ENCODE data around the gene ZNF862. TPM values are rescaled to one million over a fixed set of nuclear protein-coding genes. Genes with fewer than 3 reads are reported as not detected.
A peak's percentile ranks its signal among the peaks of the same experiment; 100 is the strongest.

Gene ZNF862
- 14.6 and 16.4 TPM in 2 replicates for total RNA-seq

DNA sequence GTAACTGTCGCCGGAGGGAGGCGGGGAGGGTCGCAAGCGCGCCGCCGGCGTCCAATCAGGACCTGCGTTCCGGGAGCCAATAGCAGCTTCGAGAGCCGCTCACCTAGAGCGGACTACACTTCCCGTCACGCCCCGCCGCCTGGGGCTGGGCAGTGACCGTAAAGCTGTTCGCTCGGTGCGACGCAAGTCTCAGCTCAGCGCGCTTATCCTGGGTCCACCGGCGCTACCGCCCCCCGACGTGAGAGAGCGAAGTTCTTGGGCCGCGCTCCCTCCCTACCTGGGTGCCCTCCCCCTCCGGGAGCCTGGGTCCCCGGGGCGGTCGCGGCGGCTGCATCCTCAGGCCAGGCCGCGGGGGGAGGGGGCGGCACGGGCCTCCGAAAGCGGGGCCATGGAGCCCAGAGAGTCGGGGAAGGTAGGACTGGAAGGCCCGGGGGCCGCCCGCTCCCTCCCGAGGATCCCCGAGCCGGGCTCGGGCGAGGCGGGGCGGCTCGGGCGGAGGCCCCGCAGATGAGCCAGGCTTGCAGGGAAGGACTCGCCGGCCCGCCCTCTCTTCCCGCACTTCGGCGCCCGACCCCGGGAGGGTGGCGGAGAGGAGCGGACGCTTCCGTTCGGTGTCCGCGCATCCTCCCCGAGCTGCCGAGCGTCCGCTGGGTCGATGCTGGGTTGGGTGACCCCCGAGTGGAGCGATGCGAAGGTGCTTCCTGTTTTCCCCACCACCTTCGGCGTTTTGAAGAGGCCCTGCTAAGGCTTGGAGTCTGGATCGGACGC lies at the start of gene ZNF862:
Gene ZNF862, plus strand, starts transcription at position 152 of the 768 bp plus-strand sequence. Its CDS starts 237 bp downstream, at position 389.
- Mint-ChIP-seq H3K4me1 (ENCODE audit: low read depth) (peaks cover 21% of the 10 kb centered on the region), H3K36me3 (ENCODE audit: low read depth) (peaks cover 3% of the 10 kb centered on the region), H3K9me3 (no peaks in the 10 kb centered on the region), H3K27ac (peak within 1 kb of the TSS; percentile 56), H3K27me3 (ENCODE audit: low read depth) (peaks cover 11% of the 10 kb centered on the region), H3K4me3 (ENCODE audit: low read depth) (peak within 1 kb of the TSS; percentile 88)
- peak; percentile 95 for DNase-seq (ENCODE audit: low spot score)
- intact Hi-C loops (cut with micrococcal nuclease): loop anchor here (1.0 to 5.0 kb wide), 5 partner anchors 35 to 1219 kb away; partner anchors contain the start of genes ATP6V0E2, CDK5, SLC4A2 and ZNF467

GRCh38 chr7:149789101-149789500 lies 49.1 kb upstream of the ZNF862 start:
- H3K4me1 Mint-ChIP-seq (ENCODE audit: low read depth): peaks cover 2% of the 10 kb centered on the region
- no peak overlapping the region for H3K27ac Mint-ChIP-seq
- no peaks in the 10 kb centered on the region for H3K9me3 Mint-ChIP-seq
- intact Hi-C loops (cut with micrococcal nuclease): no loop called here
- no peaks in the 10 kb centered on the region for H3K36me3 Mint-ChIP-seq (ENCODE audit: low read depth)
- H3K4me3 Mint-ChIP-seq (ENCODE audit: low read depth): no peak overlapping the region
- DNase-seq (ENCODE audit: low spot score): no peak
- H3K27me3 Mint-ChIP-seq (ENCODE audit: low read depth): peaks cover 16% of the 10 kb centered on the region

DNA sequence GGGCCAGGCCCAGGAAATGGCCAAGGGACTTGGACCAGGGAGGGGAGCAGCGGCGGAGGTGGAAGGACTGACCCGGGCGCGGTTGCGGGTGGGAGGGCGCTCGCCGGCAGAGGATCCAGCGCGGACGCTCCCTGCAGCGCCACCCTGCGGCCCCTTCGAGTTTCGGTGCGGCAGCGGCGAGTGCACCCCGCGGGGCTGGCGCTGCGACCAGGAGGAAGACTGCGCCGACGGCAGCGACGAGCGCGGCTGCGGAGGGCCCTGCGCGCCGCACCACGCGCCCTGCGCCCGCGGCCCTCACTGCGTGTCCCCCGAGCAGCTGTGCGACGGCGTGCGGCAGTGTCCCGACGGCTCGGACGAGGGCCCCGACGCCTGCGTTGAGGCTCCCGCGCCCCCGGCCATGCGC lies 48.0 kb upstream of the ZNF862 start:
- Mint-ChIP-seq H3K9me3 (no peaks in the 10 kb centered on the region), H3K4me1 (ENCODE audit: low read depth) (peaks cover 2% of the 10 kb centered on the region), H3K27ac (no peak overlapping the region), H3K4me3 (ENCODE audit: low read depth) (no peak overlapping the region), H3K36me3 (ENCODE audit: low read depth) (no peaks in the 10 kb centered on the region), H3K27me3 (ENCODE audit: low read depth) (peaks cover 16% of the 10 kb centered on the region)
- intact Hi-C loops (cut with micrococcal nuclease): no loop called here
- DNase-seq (ENCODE audit: low spot score): peak; percentile 35

DNA sequence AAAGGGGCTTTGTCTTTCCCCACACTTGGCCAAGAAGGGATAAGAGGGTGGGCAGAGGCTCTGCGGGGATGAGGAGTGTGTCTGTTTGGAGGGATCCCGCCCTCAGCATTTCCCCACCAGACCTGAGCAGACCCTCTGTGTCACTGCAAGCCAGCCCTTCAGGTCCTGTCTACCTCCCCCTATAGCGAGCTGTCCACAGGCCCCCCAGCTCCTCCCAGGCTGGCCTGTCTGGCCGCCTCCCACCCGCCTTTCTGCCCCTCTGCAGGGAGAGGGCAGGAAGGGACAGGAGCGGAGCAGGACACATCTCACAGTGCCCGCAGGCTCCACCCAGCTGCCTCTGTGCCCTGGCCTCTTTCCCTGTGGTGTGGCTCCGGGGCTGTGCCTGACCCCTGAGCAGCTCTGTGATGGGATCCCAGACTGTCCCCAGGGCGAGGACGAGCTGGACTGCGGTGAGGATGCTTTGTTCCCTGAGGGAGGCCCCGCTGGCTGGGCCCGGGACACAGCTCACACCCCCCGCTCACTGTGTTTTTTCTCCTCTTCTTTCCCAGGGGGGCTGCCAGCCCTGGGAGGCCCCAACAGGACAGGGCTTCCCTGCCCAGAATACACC lies 47.3 kb upstream of the ZNF862 start:
- H3K9me3 Mint-ChIP-seq: no peaks in the 10 kb centered on the region
- H3K4me1 Mint-ChIP-seq (ENCODE audit: low read depth): peaks cover 2% of the 10 kb centered on the region
- H3K27me3 Mint-ChIP-seq (ENCODE audit: low read depth): peaks cover 16% of the 10 kb centered on the region
- H3K4me3 Mint-ChIP-seq (ENCODE audit: low read depth): no peak overlapping the region
- intact Hi-C loops (cut with micrococcal nuclease): no loop called here
- no peak overlapping the region for H3K27ac Mint-ChIP-seq
- no peaks in the 10 kb centered on the region for H3K36me3 Mint-ChIP-seq (ENCODE audit: low read depth)
- no peak for DNase-seq (ENCODE audit: low spot score)

DNA sequence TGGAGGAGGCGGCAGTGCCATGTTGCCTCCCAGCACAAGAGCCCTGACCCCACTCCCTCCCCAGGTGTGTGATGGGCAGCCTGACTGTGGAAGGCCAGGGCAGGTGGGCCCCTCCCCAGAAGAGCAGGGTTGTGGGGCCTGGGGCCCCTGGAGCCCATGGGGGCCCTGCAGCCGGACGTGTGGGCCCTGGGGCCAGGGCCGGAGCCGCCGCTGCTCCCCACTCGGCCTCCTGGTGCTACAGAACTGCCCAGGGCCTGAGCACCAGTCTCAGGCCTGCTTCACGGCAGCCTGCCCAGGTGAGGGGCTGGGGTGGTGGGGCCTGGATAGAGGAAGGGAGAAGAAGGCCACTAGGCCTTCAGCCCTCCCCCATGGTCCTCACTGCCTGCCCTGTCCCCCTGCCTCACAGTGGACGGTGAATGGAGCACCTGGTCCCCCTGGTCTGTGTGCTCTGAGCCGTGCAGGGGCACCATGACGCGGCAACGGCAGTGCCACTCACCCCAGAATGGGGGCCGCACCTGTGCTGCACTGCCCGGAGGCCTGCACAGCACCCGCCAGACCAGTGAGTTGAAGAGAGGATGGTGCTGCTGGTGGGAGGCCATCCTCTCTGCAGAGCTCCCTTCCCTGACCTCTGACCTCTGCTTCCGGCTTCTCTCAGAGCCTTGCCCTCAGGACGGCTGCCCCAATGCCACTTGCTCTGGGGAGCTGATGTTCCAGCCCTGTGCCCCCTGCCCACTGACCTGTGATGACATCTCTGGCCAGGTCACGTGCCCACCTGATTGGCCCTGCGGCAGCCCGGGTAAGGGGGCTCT lies 46.6 kb upstream of the ZNF862 start:
- no peak for DNase-seq (ENCODE audit: low spot score)
- Mint-ChIP-seq H3K4me3 (ENCODE audit: low read depth) (no peak overlapping the region), H3K27ac (no peak overlapping the region), H3K9me3 (no peaks in the 10 kb centered on the region), H3K36me3 (ENCODE audit: low read depth) (no peaks in the 10 kb centered on the region), H3K4me1 (ENCODE audit: low read depth) (peaks cover 2% of the 10 kb centered on the region), H3K27me3 (ENCODE audit: low read depth) (peaks cover 16% of the 10 kb centered on the region)
- intact Hi-C loops (cut with micrococcal nuclease): no loop called here

DNA sequence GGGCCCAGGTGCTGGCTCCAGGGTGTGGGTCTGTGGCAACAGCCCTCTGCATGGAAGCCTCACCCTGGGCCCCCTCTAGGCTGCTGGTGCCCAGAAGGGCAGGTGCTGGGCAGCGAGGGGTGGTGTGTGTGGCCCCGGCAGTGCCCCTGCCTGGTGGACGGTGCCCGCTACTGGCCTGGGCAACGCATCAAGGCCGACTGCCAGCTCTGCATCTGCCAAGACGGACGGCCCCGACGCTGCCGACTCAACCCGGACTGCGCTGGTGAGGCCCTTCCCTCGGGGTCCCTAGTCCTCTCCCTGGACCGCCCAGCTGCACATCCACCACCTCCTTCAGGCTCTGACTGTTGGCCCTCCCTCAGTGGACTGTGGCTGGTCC lies 46.0 kb upstream of the ZNF862 start:
- Mint-ChIP-seq H3K36me3 (ENCODE audit: low read depth) (no peaks in the 10 kb centered on the region), H3K9me3 (no peaks in the 10 kb centered on the region), H3K27me3 (ENCODE audit: low read depth) (peaks cover 16% of the 10 kb centered on the region), H3K4me3 (ENCODE audit: low read depth) (no peak overlapping the region), H3K27ac (no peak overlapping the region), H3K4me1 (ENCODE audit: low read depth) (peaks cover 2% of the 10 kb centered on the region)
- intact Hi-C loops (cut with micrococcal nuclease): no loop called here
- no peak for DNase-seq (ENCODE audit: low spot score)

DNA sequence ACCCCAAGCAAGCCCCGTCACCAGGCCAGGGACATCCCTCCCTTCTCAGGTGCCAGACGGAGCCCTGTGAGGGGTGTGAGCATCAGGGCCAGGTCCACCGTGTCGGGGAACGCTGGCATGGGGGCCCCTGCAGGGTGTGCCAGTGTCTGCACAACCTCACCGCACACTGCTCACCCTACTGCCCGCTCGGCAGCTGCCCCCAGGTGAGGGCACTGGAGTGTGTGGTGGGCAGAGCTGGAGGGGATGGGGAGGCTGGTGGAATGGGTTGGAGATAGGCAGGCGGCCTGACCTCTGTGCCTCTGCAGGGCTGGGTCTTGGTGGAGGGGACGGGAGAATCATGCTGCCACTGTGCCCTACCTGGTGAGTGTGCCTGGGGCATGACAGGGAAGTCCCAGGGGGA lies 44.9 kb upstream of the ZNF862 start:
- intact Hi-C loops (cut with micrococcal nuclease): no loop called here
- no peak overlapping the region for H3K27ac Mint-ChIP-seq
- peaks cover 15% of the 10 kb centered on the region for H3K27me3 Mint-ChIP-seq (ENCODE audit: low read depth)
- no peak overlapping the region for H3K4me3 Mint-ChIP-seq (ENCODE audit: low read depth)
- no peaks in the 10 kb centered on the region for H3K9me3 Mint-ChIP-seq
- peaks cover 2% of the 10 kb centered on the region for H3K4me1 Mint-ChIP-seq (ENCODE audit: low read depth)
- DNase-seq (ENCODE audit: low spot score): no peak
- H3K36me3 Mint-ChIP-seq (ENCODE audit: low read depth): no peaks in the 10 kb centered on the region

- Mint-ChIP-seq H3K36me3 (ENCODE audit: low read depth) (no peaks in the 10 kb centered on the region), H3K9me3 (no peaks in the 10 kb centered on the region), H3K4me1 (ENCODE audit: low read depth) (peaks cover 2% of the 10 kb centered on the region), H3K27ac (no peak overlapping the region), H3K27me3 (ENCODE audit: low read depth) (peaks cover 6% of the 10 kb centered on the region), H3K4me3 (ENCODE audit: low read depth) (no peak overlapping the region)
- DNase-seq (ENCODE audit: low spot score): no peak
- intact Hi-C loops (cut with micrococcal nuclease): no loop called here
Measured at GRCh38 chr7:149794661-149795060, 43.5 kb upstream of the ZNF862 start.

DNA sequence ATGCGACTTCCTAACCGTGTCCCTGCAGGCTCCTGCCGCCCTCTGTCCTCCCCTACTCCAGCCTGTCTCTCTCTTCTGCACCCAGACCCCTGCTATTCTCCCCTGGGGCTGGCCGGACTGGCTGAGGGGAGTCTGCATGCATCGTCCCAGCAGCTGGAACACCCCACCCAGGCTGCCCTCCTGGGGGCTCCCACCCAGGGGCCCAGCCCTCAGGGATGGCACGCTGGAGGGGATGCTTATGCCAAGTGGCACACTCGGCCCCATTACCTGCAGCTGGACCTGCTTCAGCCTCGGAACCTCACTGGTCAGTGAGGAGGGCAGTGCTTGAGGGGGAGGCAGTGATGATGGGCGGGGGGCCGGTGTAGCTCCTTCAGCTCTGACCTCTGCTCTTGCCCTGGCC lies 43.0 kb upstream of the ZNF862 start:
- Mint-ChIP-seq H3K4me1 (ENCODE audit: low read depth) (no peaks in the 10 kb centered on the region), H3K9me3 (no peaks in the 10 kb centered on the region), H3K27me3 (ENCODE audit: low read depth) (peaks cover 1% of the 10 kb centered on the region), H3K36me3 (ENCODE audit: low read depth) (no peaks in the 10 kb centered on the region), H3K27ac (no peak overlapping the region), H3K4me3 (ENCODE audit: low read depth) (no peak overlapping the region)
- DNase-seq (ENCODE audit: low spot score): no peak
- intact Hi-C loops (cut with micrococcal nuclease): no loop called here

- H3K4me1 Mint-ChIP-seq (ENCODE audit: low read depth): no peaks in the 10 kb centered on the region
- no peak overlapping the region for H3K4me3 Mint-ChIP-seq (ENCODE audit: low read depth)
- intact Hi-C loops (cut with micrococcal nuclease): no loop called here
- no peaks in the 10 kb centered on the region for H3K36me3 Mint-ChIP-seq (ENCODE audit: low read depth)
- H3K27me3 Mint-ChIP-seq (ENCODE audit: low read depth): peaks cover 1% of the 10 kb centered on the region
- DNase-seq (ENCODE audit: low spot score): no peak
- no peak overlapping the region for H3K27ac Mint-ChIP-seq
- no peaks in the 10 kb centered on the region for H3K9me3 Mint-ChIP-seq
Measured at GRCh38 chr7:149796287-149796860, 41.8 kb upstream of the ZNF862 start.

DNA sequence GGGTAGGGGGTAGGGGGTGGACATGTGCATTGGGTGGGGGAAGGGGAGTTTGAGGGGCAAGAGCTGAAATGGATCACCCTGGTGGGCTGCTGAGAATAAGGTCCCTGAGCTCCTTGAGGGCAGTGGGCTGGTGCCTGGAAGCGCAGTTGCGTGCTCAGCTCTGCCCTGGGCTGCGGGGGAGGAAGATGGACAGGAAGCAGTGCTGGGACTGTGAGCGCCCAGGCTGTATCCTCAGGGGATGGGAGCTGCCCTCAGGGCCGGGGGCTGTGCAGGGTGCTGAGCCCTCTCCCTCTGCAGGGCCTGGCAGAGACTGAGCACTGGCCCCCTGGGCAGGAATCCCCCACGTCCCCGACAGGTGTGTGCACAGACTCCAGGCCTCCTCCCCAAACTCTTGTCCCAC lies 40.4 kb upstream of the ZNF862 start:
- Mint-ChIP-seq H3K27ac (no peak overlapping the region), H3K9me3 (no peaks in the 10 kb centered on the region), H3K36me3 (ENCODE audit: low read depth) (no peaks in the 10 kb centered on the region), H3K4me3 (ENCODE audit: low read depth) (no peak overlapping the region), H3K27me3 (ENCODE audit: low read depth) (no peaks in the 10 kb centered on the region), H3K4me1 (ENCODE audit: low read depth) (no peaks in the 10 kb centered on the region)
- DNase-seq (ENCODE audit: low spot score): no peak
- intact Hi-C loops (cut with micrococcal nuclease): no loop called here

DNA sequence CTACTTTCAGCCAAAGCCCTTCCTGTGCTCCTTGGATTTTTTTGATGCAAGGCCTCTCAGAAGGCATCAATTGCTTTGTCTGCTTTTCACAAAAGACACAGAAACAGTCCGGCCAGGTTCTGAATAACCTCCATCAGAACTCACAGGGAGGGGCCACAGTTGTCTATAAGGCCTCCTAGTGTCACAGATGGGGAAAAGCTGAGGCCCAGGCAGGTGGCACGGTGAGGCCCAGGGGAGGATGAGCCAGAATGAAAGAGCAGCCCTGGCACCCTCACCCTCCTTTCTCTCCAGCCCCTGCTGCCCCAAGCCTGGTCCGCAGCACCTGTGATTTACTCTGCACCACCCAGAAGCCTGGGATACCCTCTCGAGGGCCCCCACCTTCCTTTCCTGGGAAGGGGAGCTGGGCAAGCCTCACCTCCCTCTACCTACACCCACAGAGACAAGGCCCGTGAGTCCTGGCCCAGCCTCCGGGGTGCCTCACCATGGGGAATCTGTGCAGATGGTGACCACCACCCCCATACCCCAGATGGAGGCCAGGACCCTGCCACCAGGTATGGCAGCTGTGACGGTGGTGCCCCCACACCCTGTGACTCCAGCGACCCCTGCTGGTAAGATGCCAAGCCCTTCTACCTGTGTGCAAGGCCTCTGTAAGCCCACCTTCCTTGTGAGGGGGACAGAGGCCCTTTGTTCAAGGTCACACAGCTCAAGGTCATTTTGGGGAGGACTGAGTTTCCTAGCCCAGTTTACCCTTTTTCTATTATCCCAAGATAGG lies 38.6 kb upstream of the ZNF862 start:
- no peaks in the 10 kb centered on the region for H3K4me1 Mint-ChIP-seq (ENCODE audit: low read depth)
- no peak overlapping the region for H3K27ac Mint-ChIP-seq
- no peaks in the 10 kb centered on the region for H3K27me3 Mint-ChIP-seq (ENCODE audit: low read depth)
- DNase-seq (ENCODE audit: low spot score): no peak
- no peak overlapping the region for H3K4me3 Mint-ChIP-seq (ENCODE audit: low read depth)
- intact Hi-C loops (cut with micrococcal nuclease): no loop called here
- no peaks in the 10 kb centered on the region for H3K36me3 Mint-ChIP-seq (ENCODE audit: low read depth)
- H3K9me3 Mint-ChIP-seq: no peaks in the 10 kb centered on the region
